Fibroblast of skin of left quadriceps (primary cell): ENCODE data around the gene OR6C75.
"Not testable (repeated sequence)": the region's sequence is repeated elsewhere in the genome, so short reads cannot be mapped to it uniquely, and the experiment has no call there.

Source experiments
- DNase-seq, 2 experiments: peaks; one replicate each; pipeline ENCODE4 v3.0.0-alpha.2; 2013; ENCODE audit warnings: low read depth in 2 of 2

OR6C75 gene

GRCh38 chr12:55362675-55363074, at the start of gene OR6C75:
OR6C75 (plus strand) TSS chr12:55362975; CDS start chr12:55365111, 2,136 bp downstream.
- DNase-seq: no peak

GRCh38 chr12:55314043-55314442, 48.7 kb upstream of the OR6C75 start, which contains the start of gene OR6C1:
OR6C1 (plus strand) TSS chr12:55314343; CDS start chr12:55320600, 6,257 bp downstream.
- DNase-seq: no peak

GRCh38 chr12:55320201-55320600, 42.6 kb upstream of the OR6C75 start:
- no peak for DNase-seq

GRCh38 chr12:55325801-55326200, 37.0 kb upstream of the OR6C75 start:
- DNase-seq: not testable (repeated sequence)

GRCh38 chr12:55330446-55330845, 32.3 kb upstream of the OR6C75 start, which contains the start of gene OR6C3:
OR6C3 (plus strand) TSS chr12:55330746; CDS start chr12:55331701, 955 bp downstream.
- DNase-seq: no peak

GRCh38 chr12:55336002-55336401, 26.8 kb upstream of the OR6C75 start:
- DNase-seq: no peak

- DNase-seq: not testable (repeated sequence)
Observed at GRCh38 chr12:55355338-55355737, 7.4 kb upstream of the OR6C75 start.

GRCh38 chr12:55365086-55365485, 2.3 kb downstream of the OR6C75 start:
- no peak for DNase-seq

GRCh38 chr12:55372521-55372920, 9.7 kb downstream of the OR6C75 start:
- DNase-seq: no peak

GRCh38 chr12:55385891-55386290, 23.1 kb downstream of the OR6C75 start:
- DNase-seq: no peak

GRCh38 chr12:55392032-55392795, 29.4 kb downstream of the OR6C75 start:
- DNase-seq: no peak

GRCh38 chr12:55396326-55396725, 33.6 kb downstream of the OR6C75 start:
- no peak for DNase-seq

- DNase-seq: no peak
Observed at GRCh38 chr12:55400229-55400628, 37.5 kb downstream of the OR6C75 start, which contains the start of gene OR6C65. OR6C65 (plus strand) TSS chr12:55400529; CDS start chr12:55400529, 0 bp downstream.

GRCh38 chr12:55407866-55408265, 45.1 kb downstream of the OR6C75 start:
- DNase-seq: no peak

- DNase-seq: not testable (repeated sequence)
Observed at GRCh38 chr12:55409133-55409532, 46.4 kb downstream of the OR6C75 start.

GRCh38 chr12:55412138-55412537, 49.4 kb downstream of the OR6C75 start:
- not testable (repeated sequence) for DNase-seq

GRCh38 chr12:55413498-55414388, 51.0 kb downstream of the OR6C75 start:
- DNase-seq: not testable (repeated sequence)

GRCh38 chr12:55414396-55414823, 51.6 kb downstream of the OR6C75 start:
- not testable (repeated sequence) for DNase-seq

GRCh38 chr12:55414889-55415288, 52.1 kb downstream of the OR6C75 start:
- DNase-seq: not testable (repeated sequence)

GRCh38 chr12:55416961-55417360, 54.2 kb downstream of the OR6C75 start:
- DNase-seq: no peak
